ENCODE data around the gene SEMA5B.

DNA sequence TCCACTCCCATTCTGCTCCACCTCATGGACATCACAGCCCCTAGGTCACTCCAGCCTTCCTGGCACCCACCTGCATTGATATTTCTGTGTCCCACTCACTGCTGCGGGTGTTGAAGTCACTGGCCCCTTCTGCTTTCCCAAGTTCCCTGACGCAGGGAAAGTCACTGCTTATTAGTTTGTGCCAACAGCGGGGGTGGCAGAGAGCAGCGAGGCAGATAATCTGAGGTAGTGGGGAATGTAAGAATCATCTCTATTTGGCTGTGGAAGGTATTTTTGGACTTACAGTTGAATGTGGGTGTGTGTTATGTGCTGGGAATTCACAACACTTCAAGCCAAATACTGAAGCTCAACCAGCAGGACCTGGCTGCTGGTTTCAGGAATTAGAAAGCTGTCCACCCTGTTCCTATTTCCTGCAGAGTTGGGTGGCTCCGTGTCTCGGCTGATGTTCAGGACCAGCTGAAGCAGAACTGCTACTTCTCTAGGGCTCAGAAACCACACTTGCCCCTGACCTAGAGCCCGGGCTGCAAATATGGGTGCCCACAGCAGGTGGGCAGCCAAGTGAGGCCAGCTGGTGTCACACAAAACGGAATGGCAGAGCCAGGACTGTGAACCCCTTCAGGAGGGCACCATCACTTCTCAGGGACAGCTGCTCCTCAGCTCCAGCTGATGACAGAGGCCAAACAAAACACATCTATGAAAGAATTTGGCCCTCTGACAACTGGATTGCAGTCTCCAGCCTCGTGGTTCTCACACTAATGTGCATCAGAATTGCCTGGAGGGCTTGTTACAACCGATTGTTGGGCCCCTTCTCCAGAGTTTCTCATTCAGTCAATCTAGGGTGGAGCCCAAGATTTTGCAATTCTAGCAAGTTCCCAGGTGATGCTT, 57.7 kb downstream of the SEMA5B start:
- TF ChIP-seq POLR2AphosphoS5 (IDR thresholded peaks at IDR 0.05; ENCODE audit: borderline replicate concordance, low read depth, low read length) (no peak), EZH2 (IDR thresholded peaks at IDR 0.05) (no peak)

All from SK-N-MC (cell line).